Hematopoietic multipotent progenitor cell treated with erythropoietin and hydrocortisone succinate and interleukin-3 and kit ligand, for 6 days (in vitro differentiated cells): ENCODE measurements around the gene RAB30.
A peak's percentile ranks its signal among the peaks of the same experiment; 100 is the strongest.

ENCODE experiments used
- DNase-seq: peaks from one replicate; pipeline ENCODE4 v3.0.0-alpha.2; 2015

The RAB30 gene

GRCh38 chr11:83007909-83008580 lies 63.7 kb downstream of the RAB30 start:
- peak; percentile 91 for DNase-seq

GRCh38 chr11:83007477-83007876 lies 64.2 kb downstream of the RAB30 start:
- DNase-seq: no peak

- no peak for DNase-seq
Measured at GRCh38 chr11:83006877-83007330, 64.8 kb downstream of the RAB30 start.

- DNase-seq: no peak
Measured at GRCh38 chr11:83004746-83005556, 66.7 kb downstream of the RAB30 start.

- DNase-seq: no peak
Measured at GRCh38 chr11:83002522-83002921, 69.2 kb downstream of the RAB30 start.

- no peak for DNase-seq
Measured at GRCh38 chr11:83002053-83002452, 69.6 kb downstream of the RAB30 start.

GRCh38 chr11:83000381-83000780 lies 71.3 kb downstream of the RAB30 start:
- DNase-seq: no peak

- DNase-seq: no peak
Measured at GRCh38 chr11:82999232-82999631, 72.5 kb downstream of the RAB30 start.

- DNase-seq: no peak
Measured at GRCh38 chr11:82998697-82999096, 73.0 kb downstream of the RAB30 start.

GRCh38 chr11:82996966-82997606 lies 74.6 kb downstream of the RAB30 start:
- DNase-seq: no peak

GRCh38 chr11:82995754-82996398 lies 75.8 kb downstream of the RAB30 start:
- no peak for DNase-seq

- DNase-seq: no peak
Measured at GRCh38 chr11:82995235-82995634, 76.5 kb downstream of the RAB30 start.

GRCh38 chr11:82994604-82995230 lies 77.0 kb downstream of the RAB30 start:
- DNase-seq: no peak

GRCh38 chr11:82992223-82992622 lies 79.5 kb downstream of the RAB30 start:
- no peak for DNase-seq

GRCh38 chr11:82989628-82990404 lies 81.9 kb downstream of the RAB30 start:
- no peak for DNase-seq

- DNase-seq: no peak
Measured at GRCh38 chr11:82988936-82989627, 82.6 kb downstream of the RAB30 start.

GRCh38 chr11:82987997-82988396 lies 83.7 kb downstream of the RAB30 start:
- DNase-seq: no peak

GRCh38 chr11:82986446-82986845 lies 85.3 kb downstream of the RAB30 start:
- no peak for DNase-seq

GRCh38 chr11:82981852-82982251 lies 89.8 kb downstream of the RAB30 start:
- DNase-seq: no peak

- no peak for DNase-seq
Measured at GRCh38 chr11:82980947-82981346, 90.8 kb downstream of the RAB30 start.

- no peak for DNase-seq
Measured at GRCh38 chr11:82980292-82980691, 91.4 kb downstream of the RAB30 start.
